HG03520 (cell line): Measurements from ENCODE around the gene DHX16.

Source experiments
- ATAC-seq: cut with Tn5 transposase; IDR thresholded peaks from one replicate; pipeline ENCODE4 v1.9.1; 2021; ENCODE audit warnings: mild to moderate bottlenecking, moderate library complexity; ENCODE audit not compliant: unreplicated experiment

DHX16 gene

GRCh38 chr6:30696432-30696831 is 23.6 kb upstream of the DHX16 start:
- ATAC-seq: no peak

GRCh38 chr6:30691208-30691847 is 18.5 kb upstream of the DHX16 start:
- ATAC-seq: no peak

- no peak for ATAC-seq
Measured at GRCh38 chr6:30690403-30691207, 17.8 kb upstream of the DHX16 start, which contains the start of gene NRM. TSS of gene NRM (minus strand) at chr6:30690984. CDS start at chr6:30690974, 10 bp downstream.

- ATAC-seq: no peak
Measured at GRCh38 chr6:30689985-30690384, 17.2 kb upstream of the DHX16 start.

GRCh38 chr6:30689022-30689865 is 16.4 kb upstream of the DHX16 start:
- ATAC-seq: no peak

GRCh38 chr6:30688569-30688968 is 15.8 kb upstream of the DHX16 start:
- ATAC-seq: no peak

- no peak for ATAC-seq
Measured at GRCh38 chr6:30687659-30688431, 15.0 kb upstream of the DHX16 start.

GRCh38 chr6:30686908-30687658 is 14.3 kb upstream of the DHX16 start:
- ATAC-seq: peak; percentile 41

- ATAC-seq: no peak
Measured at GRCh38 chr6:30686009-30686907, 13.5 kb upstream of the DHX16 start, which contains the start of gene PPP1R18. TSS of gene PPP1R18 (minus strand) at chr6:30686645. CDS start at chr6:30686018, 627 bp downstream.

GRCh38 chr6:30685157-30686008 is 12.6 kb upstream of the DHX16 start:
- ATAC-seq: no peak

- no peak for ATAC-seq
Measured at GRCh38 chr6:30684386-30685156, 11.8 kb upstream of the DHX16 start.

GRCh38 chr6:30683980-30684338 is 11.2 kb upstream of the DHX16 start:
- ATAC-seq: no peak

GRCh38 chr6:30683183-30683979 is 10.6 kb upstream of the DHX16 start:
- no peak for ATAC-seq

- ATAC-seq: no peak
Measured at GRCh38 chr6:30682143-30683117, 9.6 kb upstream of the DHX16 start.

- ATAC-seq: no peak
Measured at GRCh38 chr6:30681766-30682142, 8.9 kb upstream of the DHX16 start.
